Measurements from ENCODE around the gene LRRC74A. TPM values are rescaled to one million over a fixed set of nuclear protein-coding genes. Genes with fewer than 3 reads are reported as not detected.
"Not testable (repeated sequence)": the region's sequence is repeated elsewhere in the genome, so short reads cannot be mapped to it uniquely, and the experiment has no call there.

Gene LRRC74A
- total and polyA plus RNA-seq, 9 of the 15 experiments (the other 6 are each of a cell fraction or from before 2014, with no cell fraction given) = not detected

- no peaks in the 10 kb centered on the region for H3K36me3 ChIP-seq (ENCODE audit: control insufficient read depth, insufficient read depth, low read length)
- no peak for DNase-seq (ENCODE audit: extremely low read depth in 1 of 4, low spot score in 3 of 4)
- no peaks in the 10 kb centered on the region for H3K9me1 ChIP-seq (ENCODE audit: control insufficient read depth, insufficient read depth, low read length)
- H4K20me1 ChIP-seq (replicated peaks; ENCODE audit: control insufficient read depth, insufficient read depth, low read length) = no peaks in the 10 kb centered on the region
- ChIA-PET CTCF (ENCODE audit: low intra/inter-chr PET ratio) (interaction anchor here (5.4 kb wide), 1 partner anchor 158 kb away, joined by 56 read pairs; no protein-coding TSS in a partner anchor), POLR2A (interaction anchor here (0.8 kb wide), 1 partner anchor 143 kb away, joined by 3 read pairs; no protein-coding TSS in a partner anchor)
- no peaks in the 10 kb centered on the region for H3K27me3 ChIP-seq (ENCODE audit: control insufficient read depth in 2 of 2, insufficient read depth in 2 of 2, low read length in 2 of 2)
- WGBS (ENCODE audit: insufficient coverage, low coverage, missing lambda C conversion rate) = 0% methylated on average over 1 of the region's 1 CpG
- H3K9ac ChIP-seq (ENCODE audit: insufficient read depth in 1 of 2, low read depth in 2 of 2, low read length in 2 of 2) = no peak overlapping the region
- no peak overlapping the region for H3K27ac ChIP-seq (ENCODE audit: extremely low read depth, low read depth, low read length)
- no peak overlapping the region for H3K4me2 ChIP-seq (ENCODE audit: insufficient read depth, low read length)
- no peak for FAIRE-seq
- H3K4me3 ChIP-seq = no peak overlapping the region
- H3K4me1 ChIP-seq (replicated peaks in 1 of 2; ENCODE audit: control insufficient read depth in 2 of 2, insufficient read depth in 2 of 2, low read length in 2 of 2) = peaks cover 3 to 6% of the 10 kb centered on the region in 2 experiments; a peak in 1 of 5 replicates
- no TSS peak for BruUV-seq (replicated peaks)
- H2AFZ ChIP-seq (ENCODE audit: low read depth, low read length) = no peak overlapping the region
- TF ChIP-seq SRSF7 (optimal IDR thresholded peaks at IDR 0.05; ENCODE audit: low read depth, low read length) (no peak), SMARCB1 (IDR thresholded peaks at IDR 0.05; ENCODE audit: insufficient read length, low read depth) (no peak), PRMT5 (CRISPR knock-in tag; IDR thresholded peaks at IDR 0.05) (no peak), ZC3H8 (IDR thresholded peaks at IDR 0.05) (no peak), STAT5B (CRISPR knock-in tag; IDR thresholded peaks at IDR 0.05) (no peak), ZNF134 (CRISPR knock-in tag; conservative IDR thresholded peaks at IDR 0.05) (no peak), BCL6 (CRISPR knock-in tag; IDR thresholded peaks at IDR 0.05) (no peak), MTA2 (IDR thresholded peaks at IDR 0.05; ENCODE audit: low read depth) (no peak), ESRRB (CRISPR knock-in tag; IDR thresholded peaks at IDR 0.05; ENCODE audit: borderline replicate concordance) (no peak), HMG20B (CRISPR knock-in tag; IDR thresholded peaks at IDR 0.05) (no peak), FOXJ2 (tag; IDR thresholded peaks at IDR 0.05) (no peak), CEBPG (CRISPR knock-in tag; IDR thresholded peaks at IDR 0.05) (no peak), CEBPG (tag; conservative IDR thresholded peaks at IDR 0.05 in 1 of 2, IDR thresholded peaks at IDR 0.05 in 1 of 2) (no peak), RBM17 (IDR thresholded peaks at IDR 0.05; ENCODE audit: borderline replicate concordance, low read depth, low read length) (no peak), ZBTB49 (CRISPR knock-in tag; IDR thresholded peaks at IDR 0.05; ENCODE audit: borderline replicate concordance) (no peak), ZEB2 (IDR thresholded peaks at IDR 0.05) (no peak)
- intact Hi-C loops (cut with micrococcal nuclease) = loop anchor here (5.0 to 10.0 kb wide), 2 partner anchors 34 to 113 kb away; partner anchors contain the start of gene IRF2BPL
- H3K79me2 ChIP-seq (ENCODE audit: control insufficient read depth, insufficient read depth, low read length) = no peaks in the 10 kb centered on the region
- in situ Hi-C loops (cut with MboI) = loop anchor here (5.0 kb wide), 1 partner anchor 146 kb away; no protein-coding TSS in a partner anchor
- H3K9me3 ChIP-seq (replicated peaks; ENCODE audit: control insufficient read depth, insufficient read depth, low read depth, low read length) = no peaks in the 10 kb centered on the region
- no peak for ATAC-seq
Measured at GRCh38 chr14:76911473-76911872, 85.3 kb downstream of the LRRC74A start.

GRCh38 chr14:76914533-76915081, 88.4 kb downstream of the LRRC74A start:
- H3K4me2 ChIP-seq (ENCODE audit: insufficient read depth, low read length); H3K9me1 ChIP-seq (ENCODE audit: control insufficient read depth, insufficient read depth, low read length); H3K27me3 ChIP-seq (ENCODE audit: control insufficient read depth in 2 of 2, insufficient read depth in 2 of 2, low read length in 2 of 2); H3K9me3 ChIP-seq (replicated peaks; ENCODE audit: control insufficient read depth, insufficient read depth, low read depth, low read length); H3K27ac ChIP-seq (ENCODE audit: extremely low read depth, low read depth, low read length); POLR2A ChIA-PET; FAIRE-seq; H3K4me3 ChIP-seq; H2AFZ ChIP-seq (ENCODE audit: low read depth, low read length); DNase-seq (ENCODE audit: extremely low read depth in 1 of 4, low spot score in 3 of 4); ATAC-seq; H3K36me3 ChIP-seq (ENCODE audit: control insufficient read depth, insufficient read depth, low read length); H3K79me2 ChIP-seq (ENCODE audit: control insufficient read depth, insufficient read depth, low read length); BruUV-seq (replicated peaks); H3K9ac ChIP-seq (ENCODE audit: insufficient read depth in 1 of 2, low read depth in 2 of 2, low read length in 2 of 2); H4K20me1 ChIP-seq (replicated peaks; ENCODE audit: control insufficient read depth, insufficient read depth, low read length): not testable (repeated sequence)
- CTCF ChIA-PET (ENCODE audit: low intra/inter-chr PET ratio) = interaction anchor here (2.0 to 5.4 kb wide), 3 partner anchors 139 to 155 kb away, joined by 17 to 56 read pairs (median 28); no protein-coding TSS in a partner anchor
- 0% methylated on average over 1 of the region's 8 CpGs for WGBS (ENCODE audit: insufficient coverage, low coverage, missing lambda C conversion rate)
- H3K4me1 ChIP-seq (replicated peaks in 1 of 2; ENCODE audit: control insufficient read depth in 2 of 2, insufficient read depth in 2 of 2, low read length in 2 of 2) = peaks cover 26% of the 10 kb centered on the region in 2 experiments
- intact Hi-C loops (cut with micrococcal nuclease) (loop anchor here (5.0 to 10.0 kb wide), 3 partner anchors 37 to 110 kb away; partner anchors contain the start of gene IRF2BPL), in situ Hi-C loops (cut with MboI) (loop anchor here (5.0 kb wide), 1 partner anchor 143 kb away; no protein-coding TSS in a partner anchor)

All from K562 (cell line).